H7 (cell line): Measurements from ENCODE around the gene ZBTB45. TPM values are rescaled to one million over a fixed set of nuclear protein-coding genes. Genes with fewer than 3 reads are reported as not detected.
"Not testable (repeated sequence)": the region's sequence is repeated elsewhere in the genome, so short reads cannot be mapped to it uniquely, and the experiment has no call there.

ENCODE experiments used
- DNase-seq: peaks from one replicate; pipeline ENCODE4 v3.0.0; 2012
- H3K27me3 ChIP-seq: 2 replicates; pipeline ENCODE4 v1.6.0; 2011; ENCODE audit warnings: mild to moderate bottlenecking, low read length; ENCODE audit not compliant: control insufficient read depth, insufficient read depth
- H3K36me3 ChIP-seq: replicated peaks from 2 replicates; pipeline ENCODE4 v1.5.1; 2011; ENCODE audit warnings: low read length; ENCODE audit not compliant: control insufficient read depth, insufficient read depth
- H3K4me3 ChIP-seq: 2 replicates; pipeline ENCODE4 v1.5.1; 2011; ENCODE audit warnings: low read depth, mild to moderate bottlenecking, control low read depth, low read length, moderate library complexity; ENCODE audit not compliant: insufficient read depth
- total RNA-seq: library from RNA; depleted of rRNA; stranded (reverse); fragments of >200 nt; shearing (Covaris generic); gene quantifications from 2 replicates; pipeline ENCODE4 v1.2.3, GENCODE V29; 2014

Gene ZBTB45
- total RNA-seq, 1 experiment from 2014 or later: 20.4 TPM

- DNase-seq: peak; percentile 99
- no peaks in the 10 kb centered on the region for H3K27me3 ChIP-seq
- H3K4me3 ChIP-seq: peak overlapping the region; percentile 53
- no peaks in the 10 kb centered on the region; the same call in 1 of the 2 replicates for H3K36me3 ChIP-seq
These were observed 5.7 kb downstream of the ZBTB45 start for GRCh38 chr19:58513694-58514563.

- H3K27me3 ChIP-seq: no peaks in the 10 kb centered on the region
- no peak overlapping the region for H3K4me3 ChIP-seq
- no peak for DNase-seq
- no peaks in the 10 kb centered on the region; the same call in 1 of the 2 replicates for H3K36me3 ChIP-seq
These were observed 6.4 kb downstream of the ZBTB45 start for GRCh38 chr19:58513213-58513693.

DNA sequence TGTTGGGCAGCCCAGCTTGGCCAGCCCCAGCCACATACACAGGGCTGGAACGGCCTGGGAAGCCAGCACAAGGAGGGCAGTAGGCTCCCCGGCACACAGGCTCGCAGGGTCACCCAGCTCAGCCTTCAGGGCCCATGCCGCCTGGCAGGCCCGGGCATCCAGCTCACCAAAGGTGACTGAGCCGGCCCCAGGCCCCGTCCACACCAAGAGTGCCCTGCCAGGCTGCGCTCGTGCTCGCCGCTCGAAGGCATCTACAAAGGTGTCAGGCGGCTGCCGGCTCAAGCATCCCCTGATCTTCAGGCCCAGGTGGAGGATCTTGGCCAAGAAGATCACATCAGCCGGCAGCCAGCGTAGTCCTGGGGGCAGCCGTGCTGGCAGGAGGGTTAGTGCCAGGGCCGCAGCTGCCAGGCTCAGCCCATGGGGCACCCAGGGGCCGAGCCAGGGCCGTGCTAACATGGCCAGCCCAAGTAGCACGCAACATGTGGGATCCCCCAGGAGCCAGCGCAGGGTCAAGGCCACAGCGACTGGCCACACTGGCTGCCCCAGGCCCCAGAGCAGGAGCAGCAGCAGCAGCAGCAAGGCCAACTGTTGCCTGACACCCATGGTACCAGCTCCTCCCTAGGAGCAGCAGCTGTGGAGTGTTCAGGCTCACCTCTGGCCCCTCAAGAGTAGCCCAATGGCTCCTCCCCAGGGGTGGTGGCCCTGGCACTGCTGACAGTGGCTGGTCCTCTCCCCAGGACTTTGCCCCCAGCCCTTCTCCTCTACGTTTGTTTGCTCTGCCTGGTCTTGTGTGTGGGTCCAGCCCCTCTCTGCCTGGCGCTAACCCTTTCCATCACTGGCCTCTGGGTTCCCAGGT, 8.0 kb downstream of the ZBTB45 start, which contains the start of gene SLC27A5:
SLC27A5 (minus strand) TSS at position 640 of the 856 bp plus-strand sequence; CDS start at position 603, 37 bp downstream.
- no peaks in the 10 kb centered on the region for H3K27me3 ChIP-seq
- DNase-seq: peak; percentile 43
- no peak within 1 kb of the TSS for H3K4me3 ChIP-seq
- no peaks in the 10 kb centered on the region for H3K36me3 ChIP-seq

DNA sequence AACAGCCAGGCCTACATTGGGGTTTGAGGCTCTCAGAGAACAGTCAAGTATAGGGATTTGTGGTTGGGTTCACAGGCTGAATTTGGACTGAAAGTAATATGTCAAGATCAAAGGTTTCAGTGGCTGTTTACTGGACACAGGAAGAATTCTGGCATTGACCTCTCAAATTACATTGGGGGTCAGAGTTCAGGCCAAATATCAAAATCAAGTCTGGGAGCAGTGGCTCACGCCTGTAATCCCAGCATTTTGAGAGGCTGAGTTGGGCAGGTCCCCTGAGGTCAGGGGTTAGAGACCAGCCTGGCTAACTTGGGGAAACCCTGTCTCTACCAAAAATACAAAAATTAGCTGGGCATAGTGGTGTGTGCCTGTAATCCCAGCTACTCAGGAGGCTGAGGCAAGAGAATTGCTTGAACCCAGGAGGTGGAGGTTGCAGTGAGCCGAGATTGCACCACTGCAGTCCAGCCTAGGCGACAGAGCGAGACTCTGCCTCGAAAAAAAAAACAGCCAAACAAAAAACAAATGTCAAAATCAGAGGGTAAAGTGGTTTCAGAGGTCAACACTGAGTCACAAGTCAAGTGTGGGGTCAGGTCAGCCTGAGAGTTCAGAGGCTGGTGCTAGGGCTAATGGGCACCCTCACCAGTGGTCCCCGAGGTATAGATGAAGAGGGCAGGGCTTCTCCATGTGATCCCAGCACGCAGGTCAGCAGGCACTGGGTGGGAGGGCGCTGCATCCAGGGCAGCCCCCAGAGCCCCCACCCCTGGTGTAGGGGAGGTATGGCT, 9.3 kb downstream of the ZBTB45 start:
- Histone ChIP-seq H3K4me3 (no peak overlapping the region), H3K36me3 (no peaks in the 10 kb centered on the region), H3K27me3 (no peaks in the 10 kb centered on the region)
- DNase-seq: no peak

- no peak for DNase-seq
These were observed 9.9 kb downstream of the ZBTB45 start for GRCh38 chr19:58509731-58510083.

GRCh38 chr19:58507602-58508223, 11.9 kb downstream of the ZBTB45 start:
- not testable (repeated sequence) for H3K27me3 ChIP-seq, DNase-seq, H3K36me3 ChIP-seq, H3K4me3 ChIP-seq

More at GRCh38 chr19:58509731-58510083, 9.9 kb downstream of the ZBTB45 start:
- H3K4me3 ChIP-seq: no peak overlapping the region
- no peaks in the 10 kb centered on the region for H3K27me3 ChIP-seq
- H3K36me3 ChIP-seq: no peaks in the 10 kb centered on the region

- no peaks in the 10 kb centered on the region; the same call in 1 of the 2 replicates for H3K27me3 ChIP-seq
- no peaks in the 10 kb centered on the region for H3K36me3 ChIP-seq
- no peak for DNase-seq
- H3K4me3 ChIP-seq: peak overlapping the region; percentile 64
These were observed 19.4 kb downstream of the ZBTB45 start for GRCh38 chr19:58500242-58500641.

DNA sequence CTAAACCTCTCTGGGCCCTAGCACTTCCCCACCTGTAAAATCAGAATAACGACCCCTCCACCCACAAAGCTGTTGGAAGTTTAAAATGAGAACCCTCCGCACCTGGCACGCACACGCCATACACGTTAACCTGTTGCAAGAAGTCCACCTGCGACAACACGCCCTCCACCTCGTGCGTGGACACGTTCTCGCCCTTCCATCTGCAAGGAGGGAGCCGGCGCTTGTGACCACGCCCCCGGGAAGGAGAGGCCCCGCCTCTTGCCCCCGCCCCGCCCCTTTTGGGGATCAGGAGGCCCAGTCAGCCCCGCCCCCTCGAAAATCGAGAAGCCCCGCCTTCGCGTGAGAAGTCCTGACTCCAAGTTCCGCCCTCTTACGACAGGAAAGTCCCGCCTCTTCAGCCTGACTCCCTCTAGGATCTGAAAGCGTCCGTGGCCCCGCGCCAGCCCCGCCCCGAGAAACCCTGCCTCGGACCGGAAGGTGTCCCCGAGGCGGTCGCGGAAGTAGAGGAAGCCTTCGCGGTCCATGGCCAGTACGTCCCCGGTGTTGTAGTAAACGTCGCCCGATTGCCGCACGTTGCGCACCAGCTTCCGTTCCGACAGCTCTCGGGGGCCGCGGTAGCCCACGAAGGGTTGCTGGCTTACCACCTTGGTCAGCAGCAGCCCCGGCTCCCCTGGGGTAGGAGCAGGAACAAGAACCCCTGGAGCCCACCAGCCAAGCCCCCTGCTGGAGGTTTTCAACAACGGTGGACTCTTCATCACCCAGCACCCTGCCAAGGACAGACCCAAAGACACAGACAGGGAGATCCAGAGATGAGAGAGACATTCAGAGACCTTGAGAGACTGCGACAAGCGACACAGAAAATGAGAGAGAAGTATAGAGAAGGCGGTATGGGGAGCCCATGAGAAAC, 20.3 kb downstream of the ZBTB45 start:
- H3K36me3 ChIP-seq: no peaks in the 10 kb centered on the region
- H3K27me3 ChIP-seq: no peaks in the 10 kb centered on the region; the same call in 1 of the 2 replicates
- H3K4me3 ChIP-seq: peak overlapping the region; percentile 78
- peak; percentile 100 for DNase-seq

- DNase-seq: no peak
- Histone ChIP-seq H3K36me3 (no peaks in the 10 kb centered on the region), H3K27me3 (no peaks in the 10 kb centered on the region; the same call in 1 of the 2 replicates), H3K4me3 (peak overlapping the region; percentile 78)
These were observed 21.1 kb downstream of the ZBTB45 start for GRCh38 chr19:58498316-58499020.

DNA sequence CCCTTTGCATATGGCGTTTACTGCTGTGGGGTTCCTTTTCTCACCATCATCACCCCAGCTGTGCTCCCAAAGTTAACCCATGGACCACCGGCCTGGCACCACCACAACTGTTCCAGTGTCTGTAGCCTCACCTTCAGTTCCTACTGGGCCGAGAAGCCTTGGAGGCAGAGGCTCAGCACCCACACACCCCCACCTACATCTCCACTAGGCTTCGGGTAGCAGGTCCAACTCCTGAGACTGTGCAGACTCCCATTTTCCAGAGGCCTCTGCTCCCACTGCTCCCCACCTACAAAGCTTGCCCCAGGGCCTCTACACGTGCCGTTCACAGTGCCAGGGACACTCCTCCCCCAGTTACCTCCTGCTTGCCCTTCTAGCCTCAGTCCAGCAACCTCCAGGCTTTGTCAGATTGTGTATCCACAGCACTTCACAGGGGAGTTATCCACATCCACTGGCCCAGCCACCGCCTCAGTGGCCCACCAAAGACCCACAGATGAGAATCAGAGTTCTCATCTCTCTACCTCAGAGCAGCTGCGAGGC, 21.9 kb downstream of the ZBTB45 start:
- Histone ChIP-seq H3K4me3 (no peak overlapping the region), H3K27me3 (no peaks in the 10 kb centered on the region; the same call in 1 of the 2 replicates), H3K36me3 (no peaks in the 10 kb centered on the region)
- DNase-seq: peak; percentile 14

DNA sequence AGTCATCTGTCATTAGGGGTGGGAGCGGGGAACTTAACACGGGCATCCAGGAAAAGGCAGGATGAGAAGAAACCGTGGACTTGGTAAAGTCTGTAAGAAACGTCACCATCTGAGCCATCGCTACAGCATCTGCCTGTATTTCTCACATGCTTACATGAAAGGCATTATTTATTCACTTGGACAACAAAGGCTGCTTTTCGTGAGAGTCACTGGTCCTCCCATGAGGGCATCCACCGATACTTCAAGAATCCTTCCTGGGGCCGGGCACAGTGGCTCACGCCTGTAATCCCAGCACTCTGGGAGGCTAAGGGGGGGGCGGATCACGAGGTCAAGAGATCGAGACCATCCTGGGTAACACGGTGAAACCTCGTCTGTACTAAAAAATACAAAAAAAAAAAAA, 27.3 kb downstream of the ZBTB45 start:
- H3K36me3 ChIP-seq: no peaks in the 10 kb centered on the region
- no peak for DNase-seq
- H3K4me3 ChIP-seq: no peak overlapping the region
- no peaks in the 10 kb centered on the region for H3K27me3 ChIP-seq

DNA sequence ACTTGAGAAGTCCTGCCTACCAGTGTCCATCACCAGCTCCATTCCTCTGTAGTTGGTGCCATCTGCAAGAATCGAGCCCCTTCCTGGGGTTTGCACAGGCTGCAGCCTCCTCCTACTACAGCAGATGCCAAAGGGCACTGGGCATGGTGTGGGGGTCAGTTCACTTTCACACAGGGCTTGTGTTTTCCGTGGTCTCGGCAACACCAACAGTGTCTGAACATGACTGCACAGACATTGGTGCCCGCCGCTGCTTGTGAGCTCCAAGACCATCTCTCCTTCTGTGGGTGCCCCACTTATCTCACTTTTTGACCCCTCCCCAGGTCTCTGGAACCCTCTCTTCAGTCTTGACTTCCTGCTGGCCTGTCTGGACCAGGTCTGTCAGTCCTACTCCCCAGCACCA, 28.2 kb downstream of the ZBTB45 start:
- Histone ChIP-seq H3K27me3 (no peaks in the 10 kb centered on the region), H3K36me3 (no peaks in the 10 kb centered on the region), H3K4me3 (no peak overlapping the region)
- no peak for DNase-seq
